GM18499 (cell line): ENCODE data around the gene AKIRIN2.

ENCODE experiments used
- ATAC-seq: cut with Tn5 transposase; IDR thresholded peaks from one replicate; pipeline ENCODE4 v1.9.1; 2021; ENCODE audit warnings: moderate number of reproducible peaks; ENCODE audit not compliant: insufficient read depth, unreplicated experiment

AKIRIN2 gene

GRCh38 chr6:87660226-87660911, 41.7 kb downstream of the AKIRIN2 start:
- ATAC-seq = no peak

- ATAC-seq = no peak
These were observed 43.5 kb downstream of the AKIRIN2 start for GRCh38 chr6:87658516-87658915.

- no peak for ATAC-seq
These were observed 45.2 kb downstream of the AKIRIN2 start for GRCh38 chr6:87656857-87657256.

GRCh38 chr6:87655824-87656223, 46.2 kb downstream of the AKIRIN2 start:
- no peak for ATAC-seq

- ATAC-seq = no peak
These were observed 47.1 kb downstream of the AKIRIN2 start for GRCh38 chr6:87654875-87655454.

GRCh38 chr6:87654122-87654521, 47.9 kb downstream of the AKIRIN2 start:
- no peak for ATAC-seq

- no peak for ATAC-seq
These were observed 48.7 kb downstream of the AKIRIN2 start for GRCh38 chr6:87653074-87653962.

- no peak for ATAC-seq
These were observed 57.0 kb downstream of the AKIRIN2 start for GRCh38 chr6:87645080-87645479.

- ATAC-seq = no peak
These were observed 60.9 kb downstream of the AKIRIN2 start for GRCh38 chr6:87641065-87641692.

- ATAC-seq = no peak
These were observed 62.7 kb downstream of the AKIRIN2 start for GRCh38 chr6:87639373-87639772.

- no peak for ATAC-seq
These were observed 64.9 kb downstream of the AKIRIN2 start for GRCh38 chr6:87637106-87637505.

- no peak for ATAC-seq
These were observed 65.7 kb downstream of the AKIRIN2 start for GRCh38 chr6:87636315-87636714.

- ATAC-seq = no peak
These were observed 68.2 kb downstream of the AKIRIN2 start for GRCh38 chr6:87633851-87634250.

GRCh38 chr6:87630746-87631145, 71.3 kb downstream of the AKIRIN2 start:
- ATAC-seq = no peak

GRCh38 chr6:87628881-87629280, 73.2 kb downstream of the AKIRIN2 start:
- no peak for ATAC-seq

- ATAC-seq = no peak
These were observed 73.6 kb downstream of the AKIRIN2 start for GRCh38 chr6:87628424-87628823.
